Measurements from ENCODE around the gene ABCC4. TPM values are rescaled to one million over a fixed set of nuclear protein-coding genes. Genes with fewer than 3 reads are reported as not detected.

ABCC4 gene
- total RNA-seq, 1 experiment from 2014 or later = 26.3 TPM

GRCh38 chr13:94972262-94972661 lies 329.0 kb downstream of the ABCC4 start:
- ATAC-seq (no peak), DNase-seq (ENCODE audit: low read depth, low spot score) (no peak)
- Histone ChIP-seq H3K4me1 (ENCODE audit: control insufficient read depth in 1 of 2, insufficient read depth in 2 of 2, low read length in 2 of 2) (no peaks in the 10 kb centered on the region), H3K9me3 (ENCODE audit: control insufficient read depth in 1 of 2, insufficient read depth in 1 of 2, low read depth in 1 of 2, low read length in 2 of 2) (no peaks in the 10 kb centered on the region), H3K9ac (ENCODE audit: low read length) (no peak overlapping the region), H4K20me1 (ENCODE audit: insufficient read depth) (no peaks in the 10 kb centered on the region), H3K79me2 (ENCODE audit: insufficient read depth, low read length) (no peaks in the 10 kb centered on the region), H3K27me3 (ENCODE audit: insufficient read depth, low read length) (peaks cover 64% of the 10 kb centered on the region), H3K36me3 (ENCODE audit: control insufficient read depth in 1 of 2, insufficient read depth in 2 of 2, low read length in 2 of 2) (no peaks in the 10 kb centered on the region), H3K27ac (ENCODE audit: low read depth, low read length) (no peak overlapping the region), H2AFZ (ENCODE audit: low read depth, low read length, poor library complexity, severe bottlenecking) (no peak overlapping the region), H3K9me2 (ENCODE audit: insufficient read depth) (no peaks in the 10 kb centered on the region), H3K4me2 (ENCODE audit: low read length) (no peak overlapping the region), H3K4me3 (replicated peaks in 1 of 2; ENCODE audit: low read depth in 1 of 2, low read length in 2 of 2) (no peak overlapping the region)
- no TSS peak for BruUV-seq (replicated peaks)
- TF ChIP-seq ELF1 (IDR thresholded peaks at IDR 0.05; ENCODE audit: borderline replicate concordance, low read depth) (no peak), EZH2phosphoT487 (IDR thresholded peaks at IDR 0.05; ENCODE audit: borderline replicate concordance) (no peak), JUND (IDR thresholded peaks at IDR 0.05) (no peak), ZFX (IDR thresholded peaks at IDR 0.05) (no peak), REST (IDR thresholded peaks at IDR 0.05; ENCODE audit: low read depth) (no peak), POLR2A (IDR thresholded peaks at IDR 0.05; ENCODE audit: borderline replicate concordance, extremely low read depth, insufficient read depth, insufficient read length) (no peak), ZNF274 (IDR thresholded peaks at IDR 0.05; ENCODE audit: low read depth, low read length) (no peak), EGR1 (IDR thresholded peaks at IDR 0.05; ENCODE audit: low read depth) (no peak), SIN3A (IDR thresholded peaks at IDR 0.05; ENCODE audit: low read depth) (no peak), EZH2 (IDR thresholded peaks at IDR 0.05) (no peak), MAX (IDR thresholded peaks at IDR 0.05) (no peak), FOSL1 (IDR thresholded peaks at IDR 0.05; ENCODE audit: low read depth) (no peak)
- intact Hi-C loops (cut with micrococcal nuclease) = no loop called here
- RAD21 ChIA-PET (ENCODE audit: low non-redundant PET in 1 of 2, low total read pairs in 2 of 2, uncharacterized antibody in 2 of 2, unreplicated experiment in 2 of 2) = no interaction called here
- POLR2A ChIA-PET = no interaction called here
- CTCF ChIA-PET = no interaction called here
